ENCODE data around the gene HLA-DQB2.
"Not testable (repeated sequence)": the region's sequence is repeated elsewhere in the genome, so short reads cannot be mapped to it uniquely, and the experiment has no call there.

HLA-DQB2 gene

GRCh38 chr6:32763421-32763820 is at the start of gene HLA-DQB2:
HLA-DQB2 (minus strand) TSS chr6:32763532; CDS start chr6:32763470, 62 bp downstream.
- no peak for DNase-seq

- no peak for DNase-seq
Observed at GRCh38 chr6:32809171-32809570, 45.8 kb upstream of the HLA-DQB2 start.

- DNase-seq: no peak
Observed at GRCh38 chr6:32807020-32807580, 43.8 kb upstream of the HLA-DQB2 start.

- not testable (repeated sequence) for DNase-seq
Observed at GRCh38 chr6:32805404-32805803, 42.1 kb upstream of the HLA-DQB2 start.

GRCh38 chr6:32803416-32803815 is 40.1 kb upstream of the HLA-DQB2 start:
- no peak for DNase-seq

GRCh38 chr6:32799740-32800139 is 36.4 kb upstream of the HLA-DQB2 start:
- DNase-seq: no peak

GRCh38 chr6:32799168-32799567 is 35.8 kb upstream of the HLA-DQB2 start:
- no peak for DNase-seq

GRCh38 chr6:32796848-32797776 is 33.8 kb upstream of the HLA-DQB2 start:
- DNase-seq: peak; percentile 94

- DNase-seq: no peak
Observed at GRCh38 chr6:32794510-32794909, 31.2 kb upstream of the HLA-DQB2 start.

- no peak for DNase-seq
Observed at GRCh38 chr6:32792901-32793435, 29.6 kb upstream of the HLA-DQB2 start.

- no peak for DNase-seq
Observed at GRCh38 chr6:32790306-32790705, 27.0 kb upstream of the HLA-DQB2 start.

GRCh38 chr6:32785781-32786533 is 22.6 kb upstream of the HLA-DQB2 start:
- peak; percentile 34 for DNase-seq

- not testable (repeated sequence) for DNase-seq
Observed at GRCh38 chr6:32782923-32783322, 19.6 kb upstream of the HLA-DQB2 start.

- DNase-seq: no peak
Observed at GRCh38 chr6:32779036-32779435, 15.7 kb upstream of the HLA-DQB2 start.

- no peak for DNase-seq
Observed at GRCh38 chr6:32775071-32775470, 11.7 kb upstream of the HLA-DQB2 start.

- DNase-seq: no peak
Observed at GRCh38 chr6:32774426-32774825, 11.1 kb upstream of the HLA-DQB2 start.

- DNase-seq: no peak
Observed at GRCh38 chr6:32772656-32773055, 9.3 kb upstream of the HLA-DQB2 start.

- no peak for DNase-seq
Observed at GRCh38 chr6:32764048-32764447, 716 bp upstream of the HLA-DQB2 start.

GRCh38 chr6:32761548-32761947 is 1.8 kb downstream of the HLA-DQB2 start:
- no peak for DNase-seq

GRCh38 chr6:32761072-32761471 is 2.3 kb downstream of the HLA-DQB2 start:
- no peak for DNase-seq

- no peak for DNase-seq
Observed at GRCh38 chr6:32759669-32760068, 3.7 kb downstream of the HLA-DQB2 start.

- DNase-seq: no peak
Observed at GRCh38 chr6:32752580-32752979, 10.8 kb downstream of the HLA-DQB2 start.

- not testable (repeated sequence) for DNase-seq
Observed at GRCh38 chr6:32745649-32746048, 17.7 kb downstream of the HLA-DQB2 start.

All from stimulated activated CD8-positive, alpha-beta memory T cell treated with anti-CD3 and anti-CD28 coated beads, Interleukin-4, amount 100 ng/mL, for 48 hours (primary cell).